Left kidney (tissue), 8 donors: ENCODE results near the gene FBH1. TPM values are rescaled to one million over a fixed set of nuclear protein-coding genes. Genes with fewer than 3 reads are reported as not detected.
"Not testable (repeated sequence)": the region's sequence is repeated elsewhere in the genome, so short reads cannot be mapped to it uniquely, and the experiment has no call there.

ENCODE experiments used
- DNase-seq: peaks from one replicate; pipeline ENCODE4 v3.0.0-alpha.2; 2013
- long read RNA-seq, 8 donors: transcript quantifications; one replicate each; lab custom pipeline, GENCODE V29; 2026
- polyA plus RNA-seq: library from polyadenylated mRNA; unstranded; fragments of 120-200 nt; gene quantifications from one replicate; pipeline ENCODE4 v1.2.1, GENCODE V29; 2013; ENCODE audit not compliant: insufficient read length

The FBH1 gene
- polyA plus RNA-seq, result 87.3 TPM
- long read RNA-seq, donor 1, transcript FBH1-201 (21 exons, 3,560 nt), result major isoform, 5 of 17 reads
- long read RNA-seq, donor 1, partial matches to known transcripts, result 11 of 17 reads
- long read RNA-seq, donor 1, other reads (novel, unspliced or antisense), result 0 of 17 reads
- long read RNA-seq, donor 2, partial matches to known transcripts, result 41 of 44 reads
- long read RNA-seq, donor 2, other reads (novel, unspliced or antisense), result 0 of 44 reads
- long read RNA-seq, donor 3, partial matches to known transcripts, result 26 of 27 reads
- long read RNA-seq, donor 3, other reads (novel, unspliced or antisense), result 0 of 27 reads
- long read RNA-seq, donor 4, result 0 reads
- long read RNA-seq, donor 5, transcript FBH1-201 (21 exons, 3,560 nt), result major isoform, 10 of 20 reads
- long read RNA-seq, donor 5, partial matches to known transcripts, result 9 of 20 reads
- long read RNA-seq, donor 5, other reads (novel, unspliced or antisense), result 0 of 20 reads
- long read RNA-seq, donor 6, partial matches to known transcripts, result 12 of 17 reads
- long read RNA-seq, donor 6, other reads (novel, unspliced or antisense), result 0 of 17 reads
- long read RNA-seq, donor 7, transcript FBH1-201 (21 exons, 3,560 nt), result major isoform, 5 of 30 reads
- long read RNA-seq, donor 7, partial matches to known transcripts, result 25 of 30 reads
- long read RNA-seq, donor 7, other reads (novel, unspliced or antisense), result 0 of 30 reads
- long read RNA-seq, donor 8, partial matches to known transcripts, result 6 of 9 reads
- long read RNA-seq, donor 8, other reads (novel, unspliced or antisense), result 0 of 9 reads

GRCh38 chr10:5889624-5890451, at the start of gene FBH1, which contains the start of gene ANKRD16:
Gene FBH1, plus strand, starts transcription at chr10:5890243. Its CDS starts 103 bp downstream, at chr10:5890346.
Gene ANKRD16, minus strand, starts transcription at chr10:5889893. Its CDS starts 539 bp downstream, at chr10:5889354.
- peak; percentile 99 for DNase-seq

GRCh38 chr10:5840314-5841307, 49.4 kb upstream of the FBH1 start:
- DNase-seq, result peak; percentile 32

GRCh38 chr10:5841965-5842364, 48.1 kb upstream of the FBH1 start:
- DNase-seq, result no peak

GRCh38 chr10:5843686-5844344, 46.2 kb upstream of the FBH1 start:
- no peak for DNase-seq

GRCh38 chr10:5844345-5845055, 45.5 kb upstream of the FBH1 start:
- DNase-seq, result no peak

GRCh38 chr10:5846667-5847066, 43.4 kb upstream of the FBH1 start:
- DNase-seq, result not testable (repeated sequence)

- DNase-seq, result no peak
Measured at GRCh38 chr10:5854131-5854475, 35.9 kb upstream of the FBH1 start.

GRCh38 chr10:5855979-5856700, 33.9 kb upstream of the FBH1 start:
- no peak for DNase-seq

GRCh38 chr10:5856701-5857004, 33.4 kb upstream of the FBH1 start:
- DNase-seq, result no peak

GRCh38 chr10:5858811-5859210, 31.2 kb upstream of the FBH1 start:
- DNase-seq, result no peak

- no peak for DNase-seq
Measured at GRCh38 chr10:5860066-5860465, 30.0 kb upstream of the FBH1 start.

GRCh38 chr10:5862360-5862961, 27.6 kb upstream of the FBH1 start:
- no peak for DNase-seq

- DNase-seq, result not testable (repeated sequence)
Measured at GRCh38 chr10:5862981-5863685, 26.9 kb upstream of the FBH1 start.

GRCh38 chr10:5866451-5867081, 23.5 kb upstream of the FBH1 start:
- DNase-seq, result not testable (repeated sequence)

GRCh38 chr10:5867091-5867615, 22.9 kb upstream of the FBH1 start:
- not testable (repeated sequence) for DNase-seq

GRCh38 chr10:5868383-5868782, 21.7 kb upstream of the FBH1 start:
- not testable (repeated sequence) for DNase-seq

- no peak for DNase-seq
Measured at GRCh38 chr10:5869156-5869555, 20.9 kb upstream of the FBH1 start.
